ENCODE results near the gene KDSR. TPM values are rescaled to one million over a fixed set of nuclear protein-coding genes. Genes with fewer than 3 reads are reported as not detected.

KDSR gene
- total and polyA plus RNA-seq, 2 of the 13 experiments (the other 11 are each of a cell fraction or from before 2014, with no cell fraction given): 10.4 to 20.9 TPM

DNA sequence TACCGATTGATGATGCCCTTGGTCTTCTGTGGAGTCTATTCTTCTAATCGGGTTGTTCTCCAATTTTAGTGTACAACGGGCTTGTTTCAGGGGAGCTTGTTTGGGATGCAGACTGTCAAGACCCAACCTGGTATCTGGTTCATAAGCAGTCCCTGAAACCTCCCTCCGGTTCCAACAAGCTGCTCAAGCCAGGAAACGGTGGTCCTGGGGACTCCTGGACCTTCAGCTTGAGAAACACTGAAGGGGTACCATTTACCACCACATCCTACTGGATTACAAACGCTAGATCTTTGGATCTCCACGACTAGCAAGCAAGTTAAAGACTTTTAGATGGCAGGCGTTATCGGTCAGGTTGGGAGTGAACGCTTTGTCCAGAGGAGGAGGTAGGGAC is 49.5 kb downstream of the KDSR start (continued):
- TF ChIP-seq SRSF9 (IDR thresholded peaks at IDR 0.05; ENCODE audit: borderline replicate concordance, insufficient read depth, low read depth, low read length, poor library complexity, severe bottlenecking): no peak
- no peak for TF ChIP-seq REPIN1 (CRISPR knock-in tag; IDR thresholded peaks at IDR 0.05; ENCODE audit: borderline replicate concordance, low read depth)
- TF ChIP-seq ZMYM2 (CRISPR knock-in tag; IDR thresholded peaks at IDR 0.05): no peak
- no peak for TF ChIP-seq ZNF260 (CRISPR knock-in tag; IDR thresholded peaks at IDR 0.05; ENCODE audit: borderline replicate concordance, low read depth)
- no peak for TF ChIP-seq KLF13 (CRISPR knock-in tag; IDR thresholded peaks at IDR 0.05)
- no peak for TF ChIP-seq NR2F6 (IDR thresholded peaks at IDR 0.05)
- TF ChIP-seq NR2F6 (CRISPR knock-in tag; IDR thresholded peaks at IDR 0.05): no peak
- no peak for TF ChIP-seq MEIS2 (CRISPR knock-in tag; IDR thresholded peaks at IDR 0.05)
- TF ChIP-seq ZBTB38 (CRISPR knock-in tag; IDR thresholded peaks at IDR 0.05): no peak
- TF ChIP-seq, protein P1, sequence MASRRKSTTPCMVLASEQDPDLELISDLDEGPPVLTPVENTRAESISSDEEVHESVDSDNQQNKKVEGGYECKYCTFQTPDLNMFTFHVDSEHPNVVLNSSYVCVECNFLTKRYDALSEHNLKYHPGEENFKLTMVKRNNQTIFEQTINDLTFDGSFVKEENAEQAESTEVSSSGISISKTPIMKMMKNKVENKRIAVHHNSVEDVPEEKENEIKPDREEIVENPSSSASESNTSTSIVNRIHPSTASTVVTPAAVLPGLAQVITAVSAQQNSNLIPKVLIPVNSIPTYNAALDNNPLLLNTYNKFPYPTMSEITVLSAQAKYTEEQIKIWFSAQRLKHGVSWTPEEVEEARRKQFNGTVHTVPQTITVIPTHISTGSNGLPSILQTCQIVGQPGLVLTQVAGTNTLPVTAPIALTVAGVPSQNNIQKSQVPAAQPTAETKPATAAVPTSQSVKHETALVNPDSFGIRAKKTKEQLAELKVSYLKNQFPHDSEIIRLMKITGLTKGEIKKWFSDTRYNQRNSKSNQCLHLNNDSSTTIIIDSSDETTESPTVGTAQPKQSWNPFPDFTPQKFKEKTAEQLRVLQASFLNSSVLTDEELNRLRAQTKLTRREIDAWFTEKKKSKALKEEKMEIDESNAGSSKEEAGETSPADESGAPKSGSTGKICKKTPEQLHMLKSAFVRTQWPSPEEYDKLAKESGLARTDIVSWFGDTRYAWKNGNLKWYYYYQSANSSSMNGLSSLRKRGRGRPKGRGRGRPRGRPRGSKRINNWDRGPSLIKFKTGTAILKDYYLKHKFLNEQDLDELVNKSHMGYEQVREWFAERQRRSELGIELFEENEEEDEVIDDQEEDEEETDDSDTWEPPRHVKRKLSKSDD (CRISPR knock-in tag; IDR thresholded peaks at IDR 0.05; ENCODE audit: low read depth): no peak
- TF ChIP-seq ZNF792 (CRISPR knock-in tag; IDR thresholded peaks at IDR 0.05): no peak
- TF ChIP-seq ZNF235 (CRISPR knock-in tag; IDR thresholded peaks at IDR 0.05; ENCODE audit: borderline replicate concordance): no peak

Measured in HepG2 (cell line).